ENCODE results near the gene TBL3.

The TBL3 gene

GRCh38 chr16:1968146-1968953, 3.5 kb upstream of the TBL3 start:
- no peak overlapping the region for H3K27ac Mint-ChIP-seq
- peaks cover 63% of the 10 kb centered on the region for H3K36me3 Mint-ChIP-seq (ENCODE audit: low read depth)
- H3K4me1 Mint-ChIP-seq (ENCODE audit: low read depth), result peaks cover 31% of the 10 kb centered on the region
- H3K27me3 Mint-ChIP-seq, result no peaks in the 10 kb centered on the region
- no peaks in the 10 kb centered on the region for H3K9me3 Mint-ChIP-seq
- no peak for DNase-seq
- H3K4me3 Mint-ChIP-seq, result no peak overlapping the region

- no peaks in the 10 kb centered on the region for H3K27me3 Mint-ChIP-seq
- H3K27ac Mint-ChIP-seq, result peak overlapping the region; percentile 96
- H3K4me3 Mint-ChIP-seq, result peak overlapping the region; percentile 95
- no peaks in the 10 kb centered on the region for H3K9me3 Mint-ChIP-seq
- DNase-seq, result no peak
- peaks cover 69% of the 10 kb centered on the region for H3K36me3 Mint-ChIP-seq (ENCODE audit: low read depth)
- peaks cover 25% of the 10 kb centered on the region for H3K4me1 Mint-ChIP-seq (ENCODE audit: low read depth)
Measured at GRCh38 chr16:1972490-1972877, 631 bp downstream of the TBL3 start.

- Mint-ChIP-seq H3K4me1 (ENCODE audit: low read depth) (peaks cover 25% of the 10 kb centered on the region), H3K36me3 (ENCODE audit: low read depth) (peaks cover 71% of the 10 kb centered on the region), H3K9me3 (no peaks in the 10 kb centered on the region), H3K4me3 (peak overlapping the region; percentile 95), H3K27ac (no peak overlapping the region), H3K27me3 (no peaks in the 10 kb centered on the region)
- no peak for DNase-seq
Measured at GRCh38 chr16:1973461-1974156, 1.8 kb downstream of the TBL3 start.

GRCh38 chr16:1974157-1975070, 2.6 kb downstream of the TBL3 start:
- Mint-ChIP-seq H3K27ac (no peak overlapping the region), H3K4me1 (ENCODE audit: low read depth) (peaks cover 26% of the 10 kb centered on the region), H3K27me3 (peaks cover 1% of the 10 kb centered on the region), H3K36me3 (ENCODE audit: low read depth) (peaks cover 74% of the 10 kb centered on the region), H3K9me3 (no peaks in the 10 kb centered on the region), H3K4me3 (no peak overlapping the region)
- no peak for DNase-seq

- Mint-ChIP-seq H3K27me3 (peaks cover 12% of the 10 kb centered on the region), H3K9me3 (no peaks in the 10 kb centered on the region), H3K27ac (no peak overlapping the region), H3K4me1 (ENCODE audit: low read depth) (peaks cover 25% of the 10 kb centered on the region), H3K4me3 (no peak overlapping the region), H3K36me3 (ENCODE audit: low read depth) (peaks cover 73% of the 10 kb centered on the region)
- no peak for DNase-seq
Measured at GRCh38 chr16:1975432-1976215, 3.8 kb downstream of the TBL3 start.

GRCh38 chr16:1976216-1976520, 4.3 kb downstream of the TBL3 start:
- Mint-ChIP-seq H3K4me3 (no peak overlapping the region), H3K27me3 (peaks cover 17% of the 10 kb centered on the region), H3K9me3 (no peaks in the 10 kb centered on the region), H3K27ac (no peak overlapping the region), H3K4me1 (ENCODE audit: low read depth) (peaks cover 20% of the 10 kb centered on the region), H3K36me3 (ENCODE audit: low read depth) (peaks cover 73% of the 10 kb centered on the region)
- DNase-seq, result no peak

- Mint-ChIP-seq H3K4me1 (ENCODE audit: low read depth) (peaks cover 16% of the 10 kb centered on the region), H3K27me3 (peaks cover 28% of the 10 kb centered on the region), H3K27ac (no peak overlapping the region), H3K9me3 (no peaks in the 10 kb centered on the region), H3K4me3 (no peak overlapping the region), H3K36me3 (ENCODE audit: low read depth) (peaks cover 63% of the 10 kb centered on the region)
- DNase-seq, result no peak
Measured at GRCh38 chr16:1976951-1977874, 5.4 kb downstream of the TBL3 start.

- H3K4me3 Mint-ChIP-seq, result no peak overlapping the region
- H3K27me3 Mint-ChIP-seq, result peaks cover 34% of the 10 kb centered on the region
- H3K36me3 Mint-ChIP-seq (ENCODE audit: low read depth), result peaks cover 58% of the 10 kb centered on the region
- H3K9me3 Mint-ChIP-seq, result no peaks in the 10 kb centered on the region
- no peak for DNase-seq
- no peak overlapping the region for H3K27ac Mint-ChIP-seq
- peaks cover 12% of the 10 kb centered on the region for H3K4me1 Mint-ChIP-seq (ENCODE audit: low read depth)
Measured at GRCh38 chr16:1977875-1978268, 6.0 kb downstream of the TBL3 start.

GRCh38 chr16:1978476-1979120, 6.7 kb downstream of the TBL3 start:
- H3K27me3 Mint-ChIP-seq, result peaks cover 39% of the 10 kb centered on the region
- DNase-seq, result no peak
- H3K4me1 Mint-ChIP-seq (ENCODE audit: low read depth), result peaks cover 9% of the 10 kb centered on the region
- no peaks in the 10 kb centered on the region for H3K9me3 Mint-ChIP-seq
- no peak overlapping the region for H3K4me3 Mint-ChIP-seq
- peaks cover 51% of the 10 kb centered on the region for H3K36me3 Mint-ChIP-seq (ENCODE audit: low read depth)
- H3K27ac Mint-ChIP-seq, result no peak overlapping the region

GRCh38 chr16:1979271-1980029, 7.6 kb downstream of the TBL3 start:
- H3K9me3 Mint-ChIP-seq, result no peaks in the 10 kb centered on the region
- H3K36me3 Mint-ChIP-seq (ENCODE audit: low read depth), result peaks cover 44% of the 10 kb centered on the region
- H3K4me3 Mint-ChIP-seq, result no peak overlapping the region
- H3K4me1 Mint-ChIP-seq (ENCODE audit: low read depth), result peaks cover 9% of the 10 kb centered on the region
- H3K27ac Mint-ChIP-seq, result no peak overlapping the region
- peak; percentile 69 for DNase-seq
- H3K27me3 Mint-ChIP-seq, result peaks cover 39% of the 10 kb centered on the region

GRCh38 chr16:1980030-1980769, 8.3 kb downstream of the TBL3 start:
- Mint-ChIP-seq H3K4me3 (no peak overlapping the region), H3K27ac (no peak overlapping the region), H3K9me3 (no peaks in the 10 kb centered on the region), H3K27me3 (peaks cover 39% of the 10 kb centered on the region), H3K4me1 (ENCODE audit: low read depth) (peaks cover 15% of the 10 kb centered on the region), H3K36me3 (ENCODE audit: low read depth) (peaks cover 43% of the 10 kb centered on the region)
- peak; percentile 57 for DNase-seq

- H3K4me1 Mint-ChIP-seq (ENCODE audit: low read depth), result peaks cover 20% of the 10 kb centered on the region
- H3K4me3 Mint-ChIP-seq, result no peak overlapping the region
- H3K27me3 Mint-ChIP-seq, result peaks cover 39% of the 10 kb centered on the region
- no peaks in the 10 kb centered on the region for H3K9me3 Mint-ChIP-seq
- H3K27ac Mint-ChIP-seq, result no peak overlapping the region
- peaks cover 43% of the 10 kb centered on the region for H3K36me3 Mint-ChIP-seq (ENCODE audit: low read depth)
- no peak for DNase-seq
Measured at GRCh38 chr16:1980770-1981087, 8.9 kb downstream of the TBL3 start.
